Measurements from ENCODE around the gene EXOC4.

Gene EXOC4

GRCh38 chr7:133746305-133746704, 493.4 kb downstream of the EXOC4 start:
- TF ChIP-seq CTCF (IDR thresholded peaks at IDR 0.05; ENCODE audit: borderline replicate concordance, insufficient read depth, low read depth, low read length), result no peak
- H3K4me3 ChIP-seq (ENCODE audit: low read depth, low read length), result no peak overlapping the region

- H3K4me3 ChIP-seq (ENCODE audit: low read depth, low read length), result no peak overlapping the region
- TF ChIP-seq CTCF (IDR thresholded peaks at IDR 0.05; ENCODE audit: borderline replicate concordance, insufficient read depth, low read depth, low read length), result no peak
These were observed 494.0 kb downstream of the EXOC4 start for GRCh38 chr7:133746847-133747246.

- TF ChIP-seq CTCF (IDR thresholded peaks at IDR 0.05; ENCODE audit: borderline replicate concordance, insufficient read depth, low read depth, low read length), result no peak
- no peak overlapping the region for H3K4me3 ChIP-seq (ENCODE audit: low read depth, low read length)
These were observed 495.8 kb downstream of the EXOC4 start for GRCh38 chr7:133748443-133749407.

- no peak for TF ChIP-seq CTCF (IDR thresholded peaks at IDR 0.05; ENCODE audit: borderline replicate concordance, insufficient read depth, low read depth, low read length)
- no peak overlapping the region for H3K4me3 ChIP-seq (ENCODE audit: low read depth, low read length)
These were observed 497.4 kb downstream of the EXOC4 start for GRCh38 chr7:133750287-133750686.

GRCh38 chr7:133751079-133751478, 498.2 kb downstream of the EXOC4 start:
- H3K4me3 ChIP-seq (ENCODE audit: low read depth, low read length), result no peak overlapping the region
- TF ChIP-seq CTCF (IDR thresholded peaks at IDR 0.05; ENCODE audit: borderline replicate concordance, insufficient read depth, low read depth, low read length), result no peak

GRCh38 chr7:133753513-133753912, 500.6 kb downstream of the EXOC4 start:
- H3K4me3 ChIP-seq (ENCODE audit: low read depth, low read length), result no peak overlapping the region
- no peak for TF ChIP-seq CTCF (IDR thresholded peaks at IDR 0.05; ENCODE audit: borderline replicate concordance, insufficient read depth, low read depth, low read length)

GRCh38 chr7:133754708-133755107, 501.8 kb downstream of the EXOC4 start:
- TF ChIP-seq CTCF (IDR thresholded peaks at IDR 0.05; ENCODE audit: borderline replicate concordance, insufficient read depth, low read depth, low read length), result no peak
- no peak overlapping the region for H3K4me3 ChIP-seq (ENCODE audit: low read depth, low read length)
